Duodenal mucosa (tissue), 2 donors: ENCODE results near the gene BAD.
A peak's percentile ranks its signal among the peaks of the same experiment; 100 is the strongest.

Experiments
- H3K27ac ChIP-seq: one replicate; pipeline ENCODE4 v1.7.0; 2013; ENCODE audit warnings: low read depth, low read length
- H3K27me3 ChIP-seq, 2 donors: one replicate each; pipeline ENCODE4 v1.7.0; 2013; ENCODE audit warnings: low read length in 2 of 2, control low read depth in 1 of 2; ENCODE audit not compliant: insufficient read depth in 2 of 2, control insufficient read depth in 1 of 2
- H3K36me3 ChIP-seq, 2 donors: one replicate each; pipeline ENCODE4 v1.7.0; 2013; ENCODE audit warnings: low read length in 2 of 2, control low read depth in 1 of 2; ENCODE audit not compliant: insufficient read depth in 2 of 2, control insufficient read depth in 1 of 2
- H3K4me1 ChIP-seq, 2 donors: one replicate each; pipeline ENCODE4 v1.7.0; 2013; ENCODE audit warnings: low read length in 2 of 2, control low read depth in 1 of 2; ENCODE audit not compliant: insufficient read depth in 2 of 2, control insufficient read depth in 1 of 2
- H3K4me3 ChIP-seq, 2 donors: one replicate each; pipeline ENCODE4 v1.7.0; 2013; ENCODE audit warnings: low read length in 2 of 2, low read depth in 1 of 2
- H3K9ac ChIP-seq, 2 donors: one replicate each; pipeline ENCODE4 v1.7.0; 2013; ENCODE audit warnings: low read length in 2 of 2, low read depth in 1 of 2
- H3K9me3 ChIP-seq, 2 donors: one replicate each; pipeline ENCODE4 v1.7.0; 2013; ENCODE audit warnings: low read length in 2 of 2, control low read depth in 1 of 2; ENCODE audit not compliant: control insufficient read depth in 1 of 2

The BAD gene

GRCh38 chr11:64230985-64231365 lies 53.5 kb downstream of the BAD start:
- no peaks in the 10 kb centered on the region for H3K36me3 ChIP-seq
- H3K9ac ChIP-seq: peak overlapping the region; percentile 90 to 92
- no peaks in the 10 kb centered on the region for H3K27me3 ChIP-seq
- H3K9me3 ChIP-seq: no peaks in the 10 kb centered on the region
- H3K27ac ChIP-seq: peak overlapping the region; percentile 84
- peaks cover 46 to 61% of the 10 kb centered on the region in 2 donors for H3K4me1 ChIP-seq
- peak overlapping the region; percentile 83 to 86 for H3K4me3 ChIP-seq

GRCh38 chr11:64230171-64230984 lies 54.1 kb downstream of the BAD start, which contains the start of gene DNAJC4:
Gene DNAJC4, plus strand, starts transcription at chr11:64230548. Its CDS starts 307 bp downstream, at chr11:64230855.
- H3K9ac ChIP-seq: peak within 1 kb of the TSS; percentile 90 to 92
- peak within 1 kb of the TSS; percentile 84 for H3K27ac ChIP-seq
- H3K4me1 ChIP-seq: peaks cover 41 to 60% of the 10 kb centered on the region in 2 donors
- no peaks in the 10 kb centered on the region for H3K9me3 ChIP-seq
- H3K36me3 ChIP-seq: no peaks in the 10 kb centered on the region
- no peaks in the 10 kb centered on the region for H3K27me3 ChIP-seq
- H3K4me3 ChIP-seq: peak within 1 kb of the TSS; percentile 83 to 86

- Histone ChIP-seq H3K4me1 (peaks cover 43 to 62% of the 10 kb centered on the region in 2 donors), H3K4me3 (peak overlapping the region; percentile 83 to 86), H3K9ac (peak overlapping the region; percentile 66 to 90), H3K27ac (peak overlapping the region; percentile 84), H3K36me3 (no peaks in the 10 kb centered on the region), H3K9me3 (no peaks in the 10 kb centered on the region), H3K27me3 (no peaks in the 10 kb centered on the region)
These were observed 54.7 kb downstream of the BAD start for GRCh38 chr11:64229744-64230170.

GRCh38 chr11:64229090-64229743 lies 55.2 kb downstream of the BAD start:
- Histone ChIP-seq H3K36me3 (peaks cover 0 to 2% of the 10 kb centered on the region in 2 donors), H3K9me3 (no peaks in the 10 kb centered on the region), H3K27ac (no peak overlapping the region), H3K4me1 (peaks cover 44 to 66% of the 10 kb centered on the region in 2 donors), H3K9ac (peak overlapping the region; percentile 66 to 90), H3K4me3 (peak overlapping the region; percentile 83 to 86), H3K27me3 (no peaks in the 10 kb centered on the region)

GRCh38 chr11:64227405-64227956 lies 57.0 kb downstream of the BAD start:
- H3K27me3 ChIP-seq: no peaks in the 10 kb centered on the region
- peak overlapping the region; percentile 90 for H3K27ac ChIP-seq
- no peaks in the 10 kb centered on the region for H3K9me3 ChIP-seq
- peaks cover 0 to 17% of the 10 kb centered on the region in 2 donors for H3K36me3 ChIP-seq
- peaks cover 36 to 59% of the 10 kb centered on the region in 2 donors for H3K4me1 ChIP-seq
- peak overlapping the region; percentile 97 to 100 for H3K9ac ChIP-seq
- H3K4me3 ChIP-seq: peak overlapping the region; percentile 82 to 84

GRCh38 chr11:64226507-64227051 lies 57.9 kb downstream of the BAD start:
- peak overlapping the region; percentile 97 to 100 for H3K9ac ChIP-seq
- H3K27ac ChIP-seq: peak overlapping the region; percentile 90
- H3K9me3 ChIP-seq: no peaks in the 10 kb centered on the region
- H3K27me3 ChIP-seq: no peaks in the 10 kb centered on the region
- peak overlapping the region; percentile 82 to 84 for H3K4me3 ChIP-seq
- H3K4me1 ChIP-seq: peaks cover 30 to 51% of the 10 kb centered on the region in 2 donors
- H3K36me3 ChIP-seq: peaks cover 0 to 17% of the 10 kb centered on the region in 2 donors

- Histone ChIP-seq H3K27ac (peak within 1 kb of the TSS; percentile 90), H3K9ac (peak within 1 kb of the TSS; percentile 97 to 100), H3K4me1 (peaks cover 29 to 44% of the 10 kb centered on the region in 2 donors), H3K27me3 (no peaks in the 10 kb centered on the region), H3K4me3 (peak within 1 kb of the TSS; percentile 82 to 84), H3K9me3 (no peaks in the 10 kb centered on the region), H3K36me3 (peaks cover 4 to 21% of the 10 kb centered on the region in 2 donors)
These were observed 58.6 kb downstream of the BAD start, which contains the start of the genes NUDT22 and TRPT1 for GRCh38 chr11:64225608-64226506. Gene NUDT22, plus strand, starts transcription at chr11:64226274. Its CDS starts 379 bp downstream, at chr11:64226653. Gene TRPT1, minus strand, starts transcription at chr11:64226186. Its CDS starts 326 bp downstream, at chr11:64225860.

- peak overlapping the region; percentile 69 to 97 for H3K9ac ChIP-seq
- peaks cover 9 to 29% of the 10 kb centered on the region in 2 donors for H3K36me3 ChIP-seq
- no peaks in the 10 kb centered on the region for H3K9me3 ChIP-seq
- peak overlapping the region; percentile 82 to 84 for H3K4me3 ChIP-seq
- peaks cover 28 to 44% of the 10 kb centered on the region in 2 donors for H3K4me1 ChIP-seq
- peak overlapping the region; percentile 90 for H3K27ac ChIP-seq
- H3K27me3 ChIP-seq: no peaks in the 10 kb centered on the region
These were observed 59.4 kb downstream of the BAD start for GRCh38 chr11:64224891-64225607.
